ENCODE data around the gene FHOD3. TPM values are rescaled to one million over a fixed set of nuclear protein-coding genes. Genes with fewer than 3 reads are reported as not detected.
A peak's percentile ranks its signal among the peaks of the same experiment; 100 is the strongest.

The FHOD3 gene
- total and polyA plus RNA-seq, 2 of the 4 experiments (the other 2 are of a cell fraction), result 14.6 to 16.0 TPM

GRCh38 chr18:36661999-36662398 lies 364.5 kb downstream of the FHOD3 start:
- peak overlapping the region; percentile 34 for H2AFZ ChIP-seq (replicated peaks; ENCODE audit: low read length, poor library complexity)
- no peaks in the 10 kb centered on the region for H3K9me3 ChIP-seq (ENCODE audit: control insufficient read depth, insufficient read depth, low read length)
- no peaks in the 10 kb centered on the region for H4K20me1 ChIP-seq (ENCODE audit: insufficient read depth, low read length)
- H3K27ac ChIP-seq (ENCODE audit: insufficient read depth, low read length), result no peak overlapping the region
- dilution Hi-C loops (cut with HindIII; ENCODE audit: low sequenced_read_pairs, unreplicated experiment) (no loop called here), in situ Hi-C loops (cut with MboI; ENCODE audit: low sequenced_read_pairs) (no loop called here), intact Hi-C loops (cut with micrococcal nuclease) (loop anchor here (2.0 to 10.0 kb wide), 2 partner anchors 365 to 567 kb away; partner anchors contain the start of gene FHOD3)
- peaks cover 2% of the 10 kb centered on the region; the same call in 1 of the 2 replicates for H3K36me3 ChIP-seq (ENCODE audit: control insufficient read depth, insufficient read depth, low read length)
- ChIA-PET CTCF (interaction anchor here (1.2 kb wide), 1 partner anchor 26 kb away, joined by 4 read pairs; no protein-coding TSS in a partner anchor), POLR2A (ENCODE audit: unreplicated experiment) (no interaction called here)
- DNase-seq (peak; percentile 28), ATAC-seq (ENCODE audit: low read depth) (peak; percentile 73)
- no peak overlapping the region for H3K4ac ChIP-seq (ENCODE audit: low read depth, low read length)
- no peak overlapping the region for H3K14ac ChIP-seq (replicated peaks; ENCODE audit: low read depth, low read length)
- peak overlapping the region; percentile 51 for H2AK5ac ChIP-seq (ENCODE audit: low read depth, low read length)
- H2AK9ac ChIP-seq (replicated peaks; ENCODE audit: low read depth, low read length, poor library complexity), result no peak overlapping the region
- TF ChIP-seq CHD1 (IDR thresholded peaks at IDR 0.05; ENCODE audit: low read depth, low read length) (no peak), CTCF (conservative IDR thresholded peaks at IDR 0.05; ENCODE audit: low read depth, low read length) (peak; percentile 48), RAD21 (IDR thresholded peaks at IDR 0.05; ENCODE audit: low read length) (peak; percentile 67), SMC3 (IDR thresholded peaks at IDR 0.05; ENCODE audit: low read depth, low read length) (peak; percentile 37; the same call in 1 of the 2 replicates)
- peak overlapping the region; percentile 55; the same call in 1 of the 2 replicates for H4K91ac ChIP-seq (ENCODE audit: insufficient read depth, low read depth, low read length)
- H3K9me1 ChIP-seq (ENCODE audit: insufficient read depth, low read length), result peaks cover 22% of the 10 kb centered on the region
- H3K23ac ChIP-seq (ENCODE audit: low read depth, low read length), result no peak overlapping the region
- no peak overlapping the region for H3K9ac ChIP-seq (ENCODE audit: low read depth, low read length)
- WGBS, 2 experiments (ENCODE audit: extremely low coverage in 2 of 2, insufficient read length in 1 of 2), result no CpG with 5 or more reads among the region's 5 CpGs
- H3K18ac ChIP-seq (ENCODE audit: low read depth, low read length), result no peak overlapping the region
- H3K27me3 ChIP-seq (ENCODE audit: control insufficient read depth, insufficient read depth, low read length), result no peaks in the 10 kb centered on the region
- H3K4me3 ChIP-seq (ENCODE audit: insufficient read depth, low read depth, low read length), result no peak overlapping the region
- peak overlapping the region in 1 of 2 experiments; percentile 46; a peak in 1 of 4 replicates for H4K8ac ChIP-seq (ENCODE audit: low read depth in 2 of 2, low read length in 2 of 2)
- no peak overlapping the region for H4K5ac ChIP-seq (ENCODE audit: low read depth, low read length)
- no peak overlapping the region for H3K56ac ChIP-seq (ENCODE audit: extremely low read depth, insufficient read depth, low read length)
- no peak overlapping the region for H2BK120ac ChIP-seq (ENCODE audit: low read depth, low read length)
- H3K4me1 ChIP-seq (ENCODE audit: control insufficient read depth, insufficient read depth, low read length), result peaks cover 6% of the 10 kb centered on the region
- no peak overlapping the region for H2BK5ac ChIP-seq (ENCODE audit: low read depth, low read length, poor library complexity, severe bottlenecking)
- H3K79me1 ChIP-seq (ENCODE audit: low read depth in 1 of 2, low read length in 2 of 2), result no peaks in the 10 kb centered on the region
- BruUV-seq (replicated peaks), result no TSS peak
- H3K4me2 ChIP-seq (ENCODE audit: low read depth, low read length), result no peak overlapping the region
- H2BK15ac ChIP-seq (ENCODE audit: low read depth, low read length), result no peak overlapping the region
- no peak overlapping the region for H2BK20ac ChIP-seq (ENCODE audit: low read depth, low read length)

Data from IMR-90 (cell line).